Cardiac muscle cell (in vitro differentiated cells and primary cell): ENCODE data around the gene MC4R. TPM values are rescaled to one million over a fixed set of nuclear protein-coding genes. Genes with fewer than 3 reads are reported as not detected.

Experiments
- DNase-seq, 2 donors: peaks; one replicate each; pipeline versions ENCODE4 v3.0.0 to v3.0.0-alpha.2; 2010 to 2017; ENCODE audit warnings: low read depth in 1 of 2, low spot score in 1 of 2
- H3K27ac ChIP-seq: fragments of 200-600 bp; sonication (generic); 2 replicates; pipeline ENCODE4 v1.5.1; 2016
- H3K27me3 ChIP-seq: fragments of 200-600 bp; sonication (generic); 2 replicates; pipeline ENCODE4 v1.6.0; 2016; ENCODE audit warnings: control low read depth
- H3K36me3 ChIP-seq: fragments of 200-600 bp; sonication (generic); 2 replicates; pipeline ENCODE4 v1.5.1; 2016; ENCODE audit warnings: control low read depth
- H3K4me1 ChIP-seq: fragments of 200-600 bp; sonication (generic); 2 replicates; pipeline ENCODE4 v1.8.1; 2017; ENCODE audit warnings: low read depth, mild to moderate bottlenecking, mixed run types
- H3K4me3 ChIP-seq: fragments of 200-600 bp; sonication (generic); 2 replicates; pipeline ENCODE4 v1.5.1; 2016; ENCODE audit warnings: mild to moderate bottlenecking
- H3K9me3 ChIP-seq: fragments of 200-600 bp; sonication (generic); 2 replicates; pipeline ENCODE4 v1.5.1; 2017; ENCODE audit warnings: low read depth, mild to moderate bottlenecking, control low read depth
- polyA plus RNA-seq: library from polyadenylated mRNA; unstranded; fragments of >200 nt; fragmentation: Nextera tagmentation; extraction: Ambion mirVana; gene quantifications from 2 replicates; pipeline ENCODE4 v1.2.1, GENCODE V29; 2016
- total RNA-seq: library from RNA; depleted of rRNA; stranded (reverse); fragments of >200 nt; gene quantifications from 2 replicates; pipeline ENCODE4 v1.2.3, GENCODE V29; 2016
- TF ChIP-seq, protein P1 (sequence below): IDR thresholded peaks from 2 replicates; pipeline ENCODE4 v1.5.1; 2012; ENCODE audit warnings: low read depth, mild to moderate bottlenecking, low read length

The MC4R gene
- total and polyA plus RNA-seq, 2 experiments from 2014 or later = 0.54 to 2.5 TPM

DNA sequence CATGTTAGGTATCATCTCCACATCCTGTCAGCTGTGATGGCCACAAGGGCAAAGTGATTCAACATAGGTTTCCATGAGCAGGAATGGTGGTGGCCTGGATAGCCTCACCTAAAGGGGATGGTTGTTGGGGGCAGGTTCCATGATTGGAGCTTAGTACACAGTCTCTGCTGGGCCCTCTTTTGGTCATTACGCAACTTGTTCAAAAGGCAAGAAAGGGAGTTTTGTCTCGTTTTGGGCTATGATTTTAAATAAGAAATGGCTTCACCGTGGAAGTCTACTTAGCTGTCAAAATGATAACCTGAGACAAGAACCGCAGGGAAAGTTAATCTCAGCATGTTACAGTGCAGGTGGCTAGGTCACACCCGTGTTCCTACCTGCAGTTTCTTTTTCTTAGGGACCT is 13.1 kb upstream of the MC4R start:
- TF ChIP-seq, protein P1, sequence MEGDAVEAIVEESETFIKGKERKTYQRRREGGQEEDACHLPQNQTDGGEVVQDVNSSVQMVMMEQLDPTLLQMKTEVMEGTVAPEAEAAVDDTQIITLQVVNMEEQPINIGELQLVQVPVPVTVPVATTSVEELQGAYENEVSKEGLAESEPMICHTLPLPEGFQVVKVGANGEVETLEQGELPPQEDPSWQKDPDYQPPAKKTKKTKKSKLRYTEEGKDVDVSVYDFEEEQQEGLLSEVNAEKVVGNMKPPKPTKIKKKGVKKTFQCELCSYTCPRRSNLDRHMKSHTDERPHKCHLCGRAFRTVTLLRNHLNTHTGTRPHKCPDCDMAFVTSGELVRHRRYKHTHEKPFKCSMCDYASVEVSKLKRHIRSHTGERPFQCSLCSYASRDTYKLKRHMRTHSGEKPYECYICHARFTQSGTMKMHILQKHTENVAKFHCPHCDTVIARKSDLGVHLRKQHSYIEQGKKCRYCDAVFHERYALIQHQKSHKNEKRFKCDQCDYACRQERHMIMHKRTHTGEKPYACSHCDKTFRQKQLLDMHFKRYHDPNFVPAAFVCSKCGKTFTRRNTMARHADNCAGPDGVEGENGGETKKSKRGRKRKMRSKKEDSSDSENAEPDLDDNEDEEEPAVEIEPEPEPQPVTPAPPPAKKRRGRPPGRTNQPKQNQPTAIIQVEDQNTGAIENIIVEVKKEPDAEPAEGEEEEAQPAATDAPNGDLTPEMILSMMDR = no peak
- no peak overlapping the region for H3K4me3 ChIP-seq
- no peaks in the 10 kb centered on the region for H3K27me3 ChIP-seq
- no peak overlapping the region for H3K27ac ChIP-seq
- H3K36me3 ChIP-seq = no peaks in the 10 kb centered on the region
- no peaks in the 10 kb centered on the region for H3K9me3 ChIP-seq
- DNase-seq = no peak
- H3K4me1 ChIP-seq = no peaks in the 10 kb centered on the region

DNA sequence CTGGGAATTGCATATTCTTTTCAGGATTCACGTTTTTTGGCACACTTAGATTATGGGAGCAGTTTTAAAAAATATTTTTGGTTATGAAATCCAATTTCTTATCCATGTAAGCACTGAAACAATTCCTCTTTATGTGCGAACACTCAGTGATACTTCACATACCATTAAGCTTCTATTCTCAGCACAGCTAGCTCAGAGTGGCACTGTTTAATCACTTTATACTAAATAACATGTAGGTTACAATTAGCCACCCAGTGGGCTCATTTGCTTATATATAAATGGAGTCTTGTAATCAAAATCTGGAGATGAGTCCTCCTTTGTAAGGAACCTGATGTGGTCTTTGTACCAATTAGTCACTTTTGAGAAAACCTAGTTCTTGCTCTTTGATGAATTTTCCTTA is 11.3 kb upstream of the MC4R start:
- Histone ChIP-seq H3K36me3 (no peaks in the 10 kb centered on the region), H3K4me3 (no peak overlapping the region), H3K27ac (no peak overlapping the region), H3K9me3 (no peaks in the 10 kb centered on the region), H3K27me3 (no peaks in the 10 kb centered on the region), H3K4me1 (no peaks in the 10 kb centered on the region)
- DNase-seq = no peak
- TF ChIP-seq, protein P1 = no peak

DNA sequence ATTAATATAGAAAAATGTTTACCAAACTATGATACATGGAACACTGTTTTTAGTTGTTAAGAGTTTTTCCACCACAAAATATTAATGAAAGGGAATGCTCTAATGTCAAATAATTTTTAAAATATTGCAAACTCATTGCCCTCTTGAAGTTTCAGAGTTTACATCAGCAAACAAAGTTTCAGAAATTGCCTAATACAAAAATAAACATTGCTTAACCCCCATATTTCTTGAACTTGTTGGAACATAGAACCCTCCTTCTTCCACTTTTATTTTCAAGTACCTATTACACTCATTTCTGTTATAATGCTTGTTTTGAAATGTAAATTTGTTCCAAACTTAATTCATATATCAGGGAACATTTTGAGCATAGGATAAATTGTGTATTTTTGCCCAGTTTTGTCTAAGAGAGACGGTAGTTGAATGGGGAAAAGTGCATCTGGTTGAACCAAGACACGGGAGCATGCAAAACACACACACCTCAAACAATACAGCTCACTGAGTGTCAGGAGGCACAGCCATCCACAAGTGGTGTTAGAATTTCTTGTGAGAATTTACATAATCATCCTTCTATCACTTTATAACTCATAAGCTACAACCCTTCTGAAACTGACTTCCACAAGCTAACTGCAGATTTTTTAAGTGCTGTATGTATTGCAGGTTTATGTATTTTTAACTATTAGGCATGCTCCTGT is 5.3 kb upstream of the MC4R start:
- Histone ChIP-seq H3K9me3 (no peaks in the 10 kb centered on the region), H3K27ac (no peak overlapping the region), H3K36me3 (no peaks in the 10 kb centered on the region), H3K4me3 (no peak overlapping the region), H3K4me1 (peaks cover 12% of the 10 kb centered on the region), H3K27me3 (no peaks in the 10 kb centered on the region)
- TF ChIP-seq, protein P1 = no peak
- DNase-seq = no peak

DNA sequence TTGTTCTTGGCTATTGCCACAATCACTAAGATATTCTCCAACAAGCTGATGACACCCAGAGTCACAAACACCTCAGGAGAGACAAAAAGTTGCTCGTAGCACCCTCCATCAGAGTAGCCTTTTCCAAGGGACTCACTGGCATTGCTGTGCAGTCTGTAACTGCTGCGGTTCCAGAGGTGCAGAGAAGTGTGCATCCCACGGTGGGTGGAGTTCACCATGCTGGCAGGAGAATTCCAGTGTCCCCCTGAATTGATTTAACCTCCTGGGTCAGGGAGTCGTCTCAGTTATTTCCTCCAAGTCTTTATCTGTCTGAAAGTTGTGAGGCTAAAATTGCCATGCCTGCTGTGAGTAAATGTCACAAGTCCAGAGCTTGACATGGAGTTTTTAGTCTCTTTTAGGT is 443 bp downstream of the MC4R start:
- no peaks in the 10 kb centered on the region for H3K9me3 ChIP-seq
- peak overlapping the region; percentile 72 for H3K27ac ChIP-seq
- peaks cover 22% of the 10 kb centered on the region for H3K4me1 ChIP-seq
- H3K4me3 ChIP-seq = peak overlapping the region; percentile 4
- H3K27me3 ChIP-seq = no peaks in the 10 kb centered on the region
- peak in 1 of 2 donors; percentile 56 for DNase-seq
- TF ChIP-seq, protein P1 = no peak
- no peaks in the 10 kb centered on the region for H3K36me3 ChIP-seq

DNA sequence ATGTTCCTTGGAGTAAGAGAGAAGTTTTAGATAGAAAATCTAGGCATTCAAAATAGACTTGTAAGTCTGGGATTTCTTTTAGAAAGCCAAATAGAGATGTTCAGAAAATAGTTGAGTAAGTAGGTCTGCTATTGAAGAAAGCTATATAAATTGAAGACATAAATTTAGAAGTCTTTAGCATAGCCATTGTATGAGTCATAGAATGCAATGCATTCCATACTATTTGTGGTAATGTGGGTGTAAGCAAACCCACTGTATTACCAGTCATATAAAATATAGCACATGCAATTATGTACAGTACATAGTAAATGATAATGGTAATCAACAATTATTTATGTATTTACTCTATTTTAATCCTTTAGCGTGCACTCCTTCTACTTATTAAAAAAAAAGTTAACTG is 14.1 kb downstream of the MC4R start:
- TF ChIP-seq, protein P1 = no peak
- Histone ChIP-seq H3K27me3 (no peaks in the 10 kb centered on the region), H3K4me3 (no peak overlapping the region), H3K27ac (no peak overlapping the region), H3K9me3 (no peaks in the 10 kb centered on the region), H3K36me3 (no peaks in the 10 kb centered on the region), H3K4me1 (no peaks in the 10 kb centered on the region)
- peak in 1 of 2 donors; percentile 7 for DNase-seq

DNA sequence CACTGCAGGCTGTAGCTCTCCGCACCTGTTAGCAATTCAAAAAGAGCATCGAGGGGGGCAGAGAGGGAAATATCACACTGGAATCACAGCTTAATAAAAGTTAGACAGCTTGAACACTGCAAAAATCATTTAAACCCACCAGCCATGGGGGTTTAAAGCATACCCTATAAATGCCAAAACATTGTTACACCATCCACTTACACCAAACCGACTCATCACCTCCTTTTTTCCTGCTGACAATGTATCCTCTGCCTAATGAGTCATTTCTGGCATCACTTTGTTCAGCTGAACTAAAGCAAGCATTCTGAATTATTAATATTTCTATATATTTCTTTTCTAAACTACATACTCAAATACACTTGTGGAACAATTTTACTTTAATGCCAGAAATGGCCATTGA is 21.6 kb downstream of the MC4R start:
- H3K27ac ChIP-seq = no peak overlapping the region
- H3K36me3 ChIP-seq = no peaks in the 10 kb centered on the region
- H3K4me3 ChIP-seq = no peak overlapping the region
- no peak for DNase-seq
- TF ChIP-seq, protein P1 = no peak
- H3K4me1 ChIP-seq = no peaks in the 10 kb centered on the region
- no peaks in the 10 kb centered on the region for H3K9me3 ChIP-seq
- peaks cover 6% of the 10 kb centered on the region for H3K27me3 ChIP-seq
